Upper lobe of right lung (tissue), 1 donor: ENCODE data around the gene SCP2D1. TPM values are rescaled to one million over a fixed set of nuclear protein-coding genes. Genes with fewer than 3 reads are reported as not detected.
A peak's percentile ranks its signal among the peaks of the same experiment; 100 is the strongest.

ENCODE experiments used
- ATAC-seq: fragments of 200-7000 bp; cut with Tn5 transposase; one replicate; pipeline ENCODE4 v1.9.1; 2020; ENCODE audit warnings: mild to moderate bottlenecking, moderate library complexity
- DNase-seq: peaks from one replicate; pipeline ENCODE4 v3.0.0-alpha.2; 2020
- H3K27ac ChIP-seq: fragments of 200-600 bp; one replicate; pipeline ENCODE4 v1.8.0; 2022
- H3K27me3 ChIP-seq: fragments of 200-600 bp; one replicate; pipeline ENCODE4 v1.8.0; 2022; ENCODE audit warnings: mild to moderate bottlenecking
- H3K36me3 ChIP-seq: fragments of 200-600 bp; one replicate; pipeline ENCODE4 v1.8.0; 2022
- H3K4me1 ChIP-seq: fragments of 200-600 bp; one replicate; pipeline ENCODE4 v1.8.0; 2022
- H3K4me3 ChIP-seq: fragments of 200-600 bp; one replicate; pipeline ENCODE4 v1.8.0; 2022; ENCODE audit warnings: mild to moderate bottlenecking
- H3K9me3 ChIP-seq: fragments of 200-600 bp; one replicate; pipeline ENCODE4 v1.8.0; 2022
- CTCF ChIP-seq: fragments of 200-600 bp; IDR thresholded peaks from one replicate; pipeline ENCODE4 v1.8.0; 2022; ENCODE audit warnings: antibody characterized with exemption
- intact Hi-C: fragments of 100-400 bp; cut with DNase I; formaldehyde crosslinking; loops from one replicate; pipeline ENCODE4 v1.11.0; 2022
- total RNA-seq: library from RNA; stranded (reverse); fragmentation: NEBNext Ultra II Directional; extraction: Animal tissue kit (Norgen Biotek cat#: 25700); gene quantifications from one replicate; pipeline ENCODE4 v1.2.1, GENCODE V29; 2021
- donor health status: DM: no; HTN: yes; CAD: no; lungs with severe emphysema.

SCP2D1 gene
- total RNA-seq, 1 donor from 2014 or later, result not detected

- H3K4me1 ChIP-seq, result no peaks in the 10 kb centered on the region
Measured at GRCh38 chr20:18815194-18815942, 1.8 kb downstream of the SCP2D1 start.

GRCh38 chr20:18822832-18823231 lies 9.2 kb downstream of the SCP2D1 start:
- no peak for TF ChIP-seq CTCF
- DNase-seq (no peak), ATAC-seq (no peak)
- no peak overlapping the region for H3K27ac ChIP-seq
- no peak overlapping the region for H3K4me3 ChIP-seq
- intact Hi-C loops, result no loop called here
- no peaks in the 10 kb centered on the region for H3K36me3 ChIP-seq
- no peaks in the 10 kb centered on the region for H3K27me3 ChIP-seq
- no peaks in the 10 kb centered on the region for H3K9me3 ChIP-seq
- no peaks in the 10 kb centered on the region for H3K4me1 ChIP-seq

More at GRCh38 chr20:18815194-18815942, 1.8 kb downstream of the SCP2D1 start:
- ATAC-seq (no peak), DNase-seq (no peak)
- H3K36me3 ChIP-seq, result no peaks in the 10 kb centered on the region
- no peaks in the 10 kb centered on the region for H3K27me3 ChIP-seq
- TF ChIP-seq CTCF, result no peak
- no peaks in the 10 kb centered on the region for H3K9me3 ChIP-seq
- no peak overlapping the region for H3K4me3 ChIP-seq
- intact Hi-C loops, result no loop called here
- no peak overlapping the region for H3K27ac ChIP-seq

GRCh38 chr20:18831830-18832499 lies 18.4 kb downstream of the SCP2D1 start:
- ATAC-seq, result peak; percentile 86

GRCh38 chr20:18832546-18833200 lies 19.1 kb downstream of the SCP2D1 start:
- no peak for DNase-seq
- Histone ChIP-seq H3K4me1 (no peaks in the 10 kb centered on the region), H3K27me3 (no peaks in the 10 kb centered on the region), H3K27ac (no peak overlapping the region), H3K36me3 (no peaks in the 10 kb centered on the region), H3K9me3 (no peaks in the 10 kb centered on the region), H3K4me3 (no peak overlapping the region)
- TF ChIP-seq CTCF, result no peak
- no peak for ATAC-seq
- intact Hi-C loops, result no loop called here

More at GRCh38 chr20:18831830-18832499, 18.4 kb downstream of the SCP2D1 start:
- Histone ChIP-seq H3K27ac (no peak overlapping the region), H3K27me3 (no peaks in the 10 kb centered on the region), H3K4me1 (no peaks in the 10 kb centered on the region), H3K9me3 (no peaks in the 10 kb centered on the region), H3K4me3 (no peak overlapping the region), H3K36me3 (no peaks in the 10 kb centered on the region)
- DNase-seq, result no peak
- no peak for TF ChIP-seq CTCF
- intact Hi-C loops, result no loop called here

- H3K4me3 ChIP-seq, result no peak overlapping the region
- intact Hi-C loops, result no loop called here
- H3K9me3 ChIP-seq, result no peaks in the 10 kb centered on the region
- TF ChIP-seq CTCF, result no peak
- H3K27ac ChIP-seq, result no peak overlapping the region
- no peaks in the 10 kb centered on the region for H3K4me1 ChIP-seq
- no peaks in the 10 kb centered on the region for H3K27me3 ChIP-seq
- no peaks in the 10 kb centered on the region for H3K36me3 ChIP-seq
- no peak for ATAC-seq
- DNase-seq, result no peak
Measured at GRCh38 chr20:18835466-18836256, 22.1 kb downstream of the SCP2D1 start.
